ENCODE measurements around the gene PRKCE. TPM values are rescaled to one million over a fixed set of nuclear protein-coding genes. Genes with fewer than 3 reads are reported as not detected.

Gene PRKCE
- total RNA-seq, 1 donor from 2014 or later = 12.0 TPM

DNA sequence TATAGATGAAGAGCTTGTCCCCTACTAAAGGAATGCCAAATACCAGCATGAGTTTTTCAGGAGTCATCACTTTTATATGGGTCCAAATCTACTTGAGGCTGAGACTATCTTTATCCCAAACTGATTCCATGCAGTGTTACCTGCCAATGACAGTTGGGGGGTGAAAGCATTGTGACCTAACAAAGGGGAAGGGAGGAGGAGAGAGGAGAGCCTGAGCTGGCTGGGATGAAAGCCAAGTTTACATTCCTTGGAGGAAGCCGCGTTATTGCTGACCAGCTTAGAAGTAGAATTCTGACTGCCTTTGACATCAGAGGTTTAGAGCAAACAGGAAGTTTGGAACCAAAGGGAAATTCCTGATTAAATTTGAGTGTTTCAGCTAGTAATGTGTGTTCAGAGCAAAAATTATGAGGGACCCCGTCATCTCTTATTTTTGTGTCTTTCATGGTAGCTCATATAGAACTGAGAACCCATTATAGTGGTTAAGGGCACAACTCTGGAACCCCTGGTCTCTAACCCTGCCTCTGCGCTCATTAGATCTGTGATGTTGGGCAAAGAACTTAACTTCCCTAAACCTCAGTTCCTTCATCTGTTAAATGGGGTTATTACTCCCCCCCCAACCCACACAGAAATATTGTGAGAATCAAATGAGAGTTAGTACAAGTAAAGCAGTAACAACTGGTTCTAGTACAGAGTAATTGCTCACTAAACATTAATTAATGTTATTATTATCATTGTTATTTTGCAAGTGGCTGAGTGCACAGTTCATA, 446.4 kb downstream of the PRKCE start:
- TF ChIP-seq, protein P1, sequence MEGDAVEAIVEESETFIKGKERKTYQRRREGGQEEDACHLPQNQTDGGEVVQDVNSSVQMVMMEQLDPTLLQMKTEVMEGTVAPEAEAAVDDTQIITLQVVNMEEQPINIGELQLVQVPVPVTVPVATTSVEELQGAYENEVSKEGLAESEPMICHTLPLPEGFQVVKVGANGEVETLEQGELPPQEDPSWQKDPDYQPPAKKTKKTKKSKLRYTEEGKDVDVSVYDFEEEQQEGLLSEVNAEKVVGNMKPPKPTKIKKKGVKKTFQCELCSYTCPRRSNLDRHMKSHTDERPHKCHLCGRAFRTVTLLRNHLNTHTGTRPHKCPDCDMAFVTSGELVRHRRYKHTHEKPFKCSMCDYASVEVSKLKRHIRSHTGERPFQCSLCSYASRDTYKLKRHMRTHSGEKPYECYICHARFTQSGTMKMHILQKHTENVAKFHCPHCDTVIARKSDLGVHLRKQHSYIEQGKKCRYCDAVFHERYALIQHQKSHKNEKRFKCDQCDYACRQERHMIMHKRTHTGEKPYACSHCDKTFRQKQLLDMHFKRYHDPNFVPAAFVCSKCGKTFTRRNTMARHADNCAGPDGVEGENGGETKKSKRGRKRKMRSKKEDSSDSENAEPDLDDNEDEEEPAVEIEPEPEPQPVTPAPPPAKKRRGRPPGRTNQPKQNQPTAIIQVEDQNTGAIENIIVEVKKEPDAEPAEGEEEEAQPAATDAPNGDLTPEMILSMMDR (IDR thresholded peaks at IDR 0.05) = no peak
- Mint-ChIP-seq H3K27ac (ENCODE audit: unreplicated experiment) (peak overlapping the region; percentile 92), H3K4me3 (ENCODE audit: unreplicated experiment) (no peak overlapping the region), H3K27me3 (ENCODE audit: low read depth) (no peaks in the 10 kb centered on the region), H3K4me1 (ENCODE audit: low read depth) (peaks cover 21% of the 10 kb centered on the region), H3K9me3 (ENCODE audit: low read depth) (peaks cover 18% of the 10 kb centered on the region), H3K36me3 (ENCODE audit: low read depth) (peaks cover 9% of the 10 kb centered on the region)
- DNase-seq (ENCODE audit: low spot score) = no peak

DNA sequence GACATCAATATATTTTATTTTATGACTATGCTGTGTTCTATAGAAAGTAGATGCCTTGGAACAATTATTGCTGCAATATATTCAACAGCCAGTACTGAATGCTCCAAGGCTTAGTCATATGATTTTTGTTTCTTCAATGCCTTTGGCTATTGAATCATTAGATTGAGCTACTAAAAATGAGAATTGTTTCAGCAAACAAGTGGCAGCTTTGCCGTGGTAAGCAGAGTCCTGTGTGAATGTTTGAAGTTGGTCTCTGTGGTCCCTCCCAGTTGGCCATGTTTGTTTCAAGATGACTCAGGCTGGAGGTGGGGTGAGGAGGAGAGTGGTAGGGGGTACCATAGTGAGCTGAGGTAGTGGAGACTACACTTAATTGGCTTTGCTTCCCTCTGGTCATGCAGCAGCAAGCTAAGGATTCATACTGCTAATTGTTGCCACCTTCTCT, 447.2 kb downstream of the PRKCE start:
- Mint-ChIP-seq H3K9me3 (ENCODE audit: low read depth) (peaks cover 22% of the 10 kb centered on the region), H3K4me1 (ENCODE audit: low read depth) (peaks cover 21% of the 10 kb centered on the region), H3K36me3 (ENCODE audit: low read depth) (peaks cover 9% of the 10 kb centered on the region), H3K4me3 (ENCODE audit: unreplicated experiment) (no peak overlapping the region), H3K27me3 (ENCODE audit: low read depth) (no peaks in the 10 kb centered on the region), H3K27ac (ENCODE audit: unreplicated experiment) (peak overlapping the region; percentile 92)
- DNase-seq (ENCODE audit: low spot score) = no peak
- TF ChIP-seq, protein P1 (IDR thresholded peaks at IDR 0.05) = no peak

DNA sequence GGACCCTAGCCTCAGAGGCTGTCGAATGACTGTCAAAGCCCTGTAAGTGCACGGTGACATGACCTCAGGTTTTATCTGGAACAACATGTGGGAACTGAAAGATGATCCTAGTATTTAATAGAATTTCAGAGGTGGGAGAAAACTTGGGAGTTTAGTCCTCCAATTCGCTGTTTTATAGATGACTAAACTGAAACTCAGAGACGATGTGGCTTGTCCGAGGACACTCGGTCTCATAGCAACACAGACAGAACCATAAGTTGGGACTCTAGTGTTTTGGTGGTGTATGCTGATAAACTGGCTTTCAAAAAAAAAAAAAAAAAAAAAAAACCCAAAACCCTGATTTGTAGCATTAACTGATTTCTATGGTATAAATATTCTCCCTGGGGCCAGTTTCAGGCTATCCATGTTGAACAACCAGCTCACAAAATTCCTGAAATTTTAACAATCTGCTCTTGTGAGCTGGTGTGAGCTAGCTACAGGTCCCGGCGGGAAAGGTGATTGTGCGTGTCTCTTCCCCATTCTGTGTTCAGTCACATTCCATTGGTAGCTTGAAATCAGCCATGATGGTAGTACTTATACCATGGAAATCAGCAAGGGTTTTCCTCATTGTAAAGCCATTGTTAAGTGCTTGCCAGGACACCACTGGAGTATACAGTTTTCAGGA, 450.2 kb downstream of the PRKCE start:
- H3K4me1 Mint-ChIP-seq (ENCODE audit: low read depth) = peaks cover 21% of the 10 kb centered on the region
- H3K27me3 Mint-ChIP-seq (ENCODE audit: low read depth) = no peaks in the 10 kb centered on the region
- H3K36me3 Mint-ChIP-seq (ENCODE audit: low read depth) = peaks cover 15% of the 10 kb centered on the region
- TF ChIP-seq, protein P1 (IDR thresholded peaks at IDR 0.05) = no peak
- no peak overlapping the region for H3K27ac Mint-ChIP-seq (ENCODE audit: unreplicated experiment)
- no peak for DNase-seq (ENCODE audit: low spot score)
- H3K9me3 Mint-ChIP-seq (ENCODE audit: low read depth) = peaks cover 21% of the 10 kb centered on the region
- H3K4me3 Mint-ChIP-seq (ENCODE audit: unreplicated experiment) = no peak overlapping the region

DNA sequence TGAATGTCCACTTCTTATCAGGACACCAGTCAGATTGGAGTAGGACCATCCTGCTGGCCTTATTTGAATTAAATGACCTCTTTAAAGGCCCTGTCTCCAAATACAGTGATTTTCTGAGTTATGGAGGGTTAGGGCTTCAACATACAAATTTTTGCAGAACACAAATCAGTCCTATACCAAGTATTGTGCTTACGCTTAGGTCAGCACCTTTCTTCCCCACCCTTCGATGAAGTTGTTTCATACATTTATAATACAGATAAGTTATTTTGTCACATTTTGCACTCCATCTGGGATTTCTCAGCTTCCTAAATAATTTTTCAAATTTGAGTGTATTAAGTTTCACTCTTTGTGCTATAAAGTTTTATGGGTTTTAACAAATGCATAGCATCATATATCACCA, 455.2 kb downstream of the PRKCE start:
- TF ChIP-seq, protein P1 (IDR thresholded peaks at IDR 0.05) = no peak
- no peak for DNase-seq (ENCODE audit: low spot score)
- Mint-ChIP-seq H3K27me3 (ENCODE audit: low read depth) (no peaks in the 10 kb centered on the region), H3K4me1 (ENCODE audit: low read depth) (no peaks in the 10 kb centered on the region), H3K9me3 (ENCODE audit: low read depth) (peaks cover 22% of the 10 kb centered on the region), H3K4me3 (ENCODE audit: unreplicated experiment) (no peak overlapping the region), H3K36me3 (ENCODE audit: low read depth) (peaks cover 17% of the 10 kb centered on the region), H3K27ac (ENCODE audit: unreplicated experiment) (no peak overlapping the region)

DNA sequence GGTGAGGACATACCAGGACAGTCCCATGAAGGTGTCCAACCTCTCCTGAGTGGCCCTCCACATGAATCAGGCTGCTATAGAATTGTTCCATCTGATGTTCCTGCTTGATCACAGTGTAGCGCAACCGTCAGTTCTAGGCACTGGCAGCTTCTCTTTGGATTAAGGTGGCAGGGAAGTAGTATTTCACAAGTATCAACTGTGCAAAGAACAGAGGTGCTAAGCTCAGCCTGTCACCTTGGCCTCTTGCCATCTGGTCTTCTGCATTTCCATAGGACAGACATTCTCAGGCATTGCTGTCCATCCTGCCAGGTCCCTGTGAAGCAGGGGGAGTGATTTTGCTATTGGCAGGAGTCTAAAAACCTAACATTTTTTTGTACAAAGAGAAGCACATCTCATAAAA, 463.5 kb downstream of the PRKCE start:
- no peak for DNase-seq (ENCODE audit: low spot score)
- H3K4me1 Mint-ChIP-seq (ENCODE audit: low read depth) = peaks cover 35% of the 10 kb centered on the region
- H3K9me3 Mint-ChIP-seq (ENCODE audit: low read depth) = peaks cover 6% of the 10 kb centered on the region
- TF ChIP-seq, protein P1 (IDR thresholded peaks at IDR 0.05) = no peak
- no peak overlapping the region for H3K27ac Mint-ChIP-seq (ENCODE audit: unreplicated experiment)
- H3K36me3 Mint-ChIP-seq (ENCODE audit: low read depth) = no peaks in the 10 kb centered on the region
- no peak overlapping the region for H3K4me3 Mint-ChIP-seq (ENCODE audit: unreplicated experiment)
- no peaks in the 10 kb centered on the region for H3K27me3 Mint-ChIP-seq (ENCODE audit: low read depth)
